BLaER1 treated with 17β-estradiol and CSF1 and Interleukin-3, amounts not matched to agents 10 nM and 100 nM (cell line): ENCODE results near the gene NUP42.

Source experiments
- H3K27ac ChIP-seq, 11 experiments: shearing (Covaris generic); formaldehyde crosslinking; 2 replicates each; pipeline ENCODE4 v1.8.1; 2022
- H3K27me3 ChIP-seq, 11 experiments: shearing (Covaris generic); formaldehyde crosslinking; 2 replicates each; pipeline ENCODE4 v1.8.1; 2022
- H3K36me3 ChIP-seq, 11 experiments: shearing (Covaris generic); formaldehyde crosslinking; 2 replicates each; pipeline ENCODE4 v1.8.1; 2022
- H3K4me1 ChIP-seq, 10 experiments: shearing (Covaris generic); formaldehyde crosslinking; 2 replicates each; pipeline ENCODE4 v1.8.1; 2022
- H3K4me2 ChIP-seq, 11 experiments: shearing (Covaris generic); formaldehyde crosslinking; 2 replicates each; pipeline ENCODE4 v1.8.1; 2022
- H3K4me3 ChIP-seq, 10 experiments: shearing (Covaris generic); formaldehyde crosslinking; 2 replicates each; pipeline ENCODE4 v1.8.1; 2022
- H3K9ac ChIP-seq, 11 experiments: shearing (Covaris generic); formaldehyde crosslinking; 2 replicates each; pipeline ENCODE4 v1.8.1; 2022
- H3K9me3 ChIP-seq, 11 experiments: shearing (Covaris generic); formaldehyde crosslinking; replicated peaks in 1 of 11; 2 replicates each; pipeline ENCODE4 v1.8.1; 2022
- H4K20me1 ChIP-seq, 11 experiments: shearing (Covaris generic); formaldehyde crosslinking; 2 replicates each; pipeline ENCODE4 v1.8.1; 2022
- Cebpa-rat ChIP-seq, 11 experiments: shearing (Covaris generic); IDR thresholded peaks; 2 replicates each; pipeline ENCODE4 v1.8.1; 2022

The NUP42 gene

DNA sequence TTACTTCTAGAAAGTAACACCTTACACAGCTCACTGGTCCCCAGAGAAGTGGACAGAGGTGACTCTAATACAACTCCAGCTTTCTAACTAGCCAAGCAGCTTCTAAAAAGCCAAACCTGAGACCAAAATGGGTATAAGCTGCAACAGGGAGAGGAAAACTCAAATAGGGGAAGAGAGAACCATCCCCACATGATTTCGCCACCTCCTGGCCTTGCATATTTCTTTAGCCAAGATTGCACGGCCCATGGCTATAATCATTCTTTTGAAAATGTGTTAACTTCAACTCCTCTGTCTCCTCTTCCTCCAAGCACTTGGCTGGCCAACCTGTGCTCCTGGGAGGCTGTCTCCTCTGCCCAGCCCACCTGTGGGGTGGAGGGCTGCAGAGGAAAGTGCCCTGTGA, 28.7 kb downstream of the NUP42 start:
- Histone ChIP-seq H3K9me3 (peaks cover 0 to 10% (median 8%) of the 10 kb centered on the region in 11 experiments; a peak in 12 of 22 replicates), H3K4me1 (peaks cover 0 to 36% (median 0%) of the 10 kb centered on the region in 10 experiments; a peak in 8 of 20 replicates), H3K36me3 (peaks cover 0 to 11% (median 9%) of the 10 kb centered on the region in 11 experiments; a peak in 15 of 22 replicates), H3K27ac (no peak overlapping the region), H3K9ac (no peak overlapping the region), H4K20me1 (no peaks in the 10 kb centered on the region), H3K27me3 (no peaks in the 10 kb centered on the region), H3K4me2 (peak overlapping the region in 2 of 11 experiments; percentile 7 to 65; a peak in 4 of 22 replicates), H3K4me3 (no peak overlapping the region)
- no peak for TF ChIP-seq Cebpa-rat (IDR thresholded peaks at IDR 0.05)

GRCh38 chr7:23211589-23211988, 29.7 kb downstream of the NUP42 start:
- H3K4me2 ChIP-seq = no peak overlapping the region
- H3K9me3 ChIP-seq = no peaks in the 10 kb centered on the region
- TF ChIP-seq Cebpa-rat (IDR thresholded peaks at IDR 0.05) = no peak
- no peaks in the 10 kb centered on the region for H4K20me1 ChIP-seq
- H3K4me1 ChIP-seq = peaks cover 0 to 46% (median 0%) of the 10 kb centered on the region in 10 experiments; a peak in 8 of 20 replicates
- peaks cover 0 to under 1% (median 0%) of the 10 kb centered on the region in 11 experiments; a peak in 1 of 22 replicates for H3K36me3 ChIP-seq
- H3K4me3 ChIP-seq = no peak overlapping the region
- no peaks in the 10 kb centered on the region for H3K27me3 ChIP-seq
- H3K27ac ChIP-seq = no peak overlapping the region
- H3K9ac ChIP-seq = no peak overlapping the region

DNA sequence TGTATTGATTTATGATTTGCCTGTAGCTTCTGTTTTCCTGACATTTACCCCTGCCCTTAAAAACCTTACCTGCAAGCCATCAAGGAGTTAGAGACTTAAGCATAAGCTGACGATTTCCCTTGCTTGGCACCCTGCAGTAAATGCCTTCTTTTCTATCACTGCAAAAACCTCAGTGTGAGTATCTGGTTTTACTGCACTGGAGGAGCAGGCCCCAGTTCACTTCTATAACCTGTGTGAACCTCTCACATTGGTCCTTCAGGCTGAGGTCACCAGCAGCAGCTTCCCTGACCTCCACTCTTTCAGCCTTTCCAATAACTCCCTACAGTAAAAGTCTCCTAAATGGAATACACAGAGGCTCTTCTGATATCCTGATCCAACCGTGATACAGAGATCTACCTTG, 30.5 kb downstream of the NUP42 start:
- Histone ChIP-seq H3K36me3 (no peaks in the 10 kb centered on the region), H3K27me3 (no peaks in the 10 kb centered on the region), H4K20me1 (no peaks in the 10 kb centered on the region), H3K9me3 (no peaks in the 10 kb centered on the region), H3K4me1 (peaks cover 0 to 51% (median 0%) of the 10 kb centered on the region in 10 experiments; a peak in 8 of 20 replicates), H3K9ac (no peak overlapping the region), H3K4me3 (no peak overlapping the region), H3K4me2 (peak overlapping the region in 1 of 11 experiments; percentile 48; a peak in 1 of 22 replicates), H3K27ac (no peak overlapping the region; a peak in 1 of 22 replicates)
- no peak for TF ChIP-seq Cebpa-rat (IDR thresholded peaks at IDR 0.05)

DNA sequence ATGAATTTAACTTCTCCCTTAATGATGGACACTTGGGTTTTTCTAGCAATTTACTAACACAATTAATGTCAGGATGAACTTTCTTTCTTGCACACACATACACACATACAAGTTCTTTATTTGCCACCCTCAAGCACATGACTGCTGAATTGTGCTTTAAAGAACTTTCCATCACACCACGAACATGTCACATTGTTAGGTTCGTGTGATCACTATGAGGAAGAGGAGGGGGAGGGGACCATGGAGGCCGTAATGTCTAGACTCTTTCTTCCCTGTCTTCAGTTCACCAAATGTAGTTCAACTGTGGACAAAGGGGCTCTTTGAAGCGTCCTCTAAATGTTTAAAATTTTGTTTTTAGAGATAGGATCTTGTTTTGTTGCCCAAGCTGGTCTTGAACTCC, 31.0 kb downstream of the NUP42 start:
- H3K9me3 ChIP-seq = no peaks in the 10 kb centered on the region
- no peaks in the 10 kb centered on the region for H3K36me3 ChIP-seq
- H3K4me3 ChIP-seq = no peak overlapping the region
- H4K20me1 ChIP-seq = no peaks in the 10 kb centered on the region
- H3K4me2 ChIP-seq = peak overlapping the region in 1 of 11 experiments; percentile 48; a peak in 1 of 22 replicates
- TF ChIP-seq Cebpa-rat (IDR thresholded peaks at IDR 0.05) = no peak
- peaks cover 0 to 50% (median 0%) of the 10 kb centered on the region in 10 experiments; a peak in 8 of 20 replicates for H3K4me1 ChIP-seq
- H3K9ac ChIP-seq = no peak overlapping the region
- no peak overlapping the region; a peak in 1 of 22 replicates for H3K27ac ChIP-seq
- H3K27me3 ChIP-seq = no peaks in the 10 kb centered on the region

DNA sequence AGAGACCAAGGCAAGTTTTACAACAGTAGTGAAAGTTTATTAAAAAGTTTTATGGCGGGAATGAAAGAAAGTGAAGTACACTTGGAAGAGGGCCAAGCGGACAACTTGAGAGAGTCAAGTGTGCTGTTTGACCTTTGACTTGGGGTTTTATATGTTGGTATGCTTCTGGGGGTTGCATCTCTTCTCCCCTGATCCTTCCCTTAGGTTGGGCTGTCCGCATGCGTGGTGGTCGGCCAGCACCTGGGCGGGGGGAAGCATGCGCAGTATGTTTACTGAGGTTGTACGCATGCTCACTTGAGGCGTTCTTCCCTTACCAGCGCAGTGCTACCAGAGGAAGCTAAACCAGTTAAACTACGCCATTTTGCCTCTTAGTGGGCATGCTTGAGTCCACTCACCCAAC, 31.9 kb downstream of the NUP42 start:
- Histone ChIP-seq H3K27me3 (no peaks in the 10 kb centered on the region), H3K4me1 (peaks cover 0 to 41% (median 0%) of the 10 kb centered on the region in 10 experiments; a peak in 4 of 20 replicates), H3K36me3 (no peaks in the 10 kb centered on the region), H3K4me3 (no peak overlapping the region), H3K9me3 (no peaks in the 10 kb centered on the region), H3K4me2 (no peak overlapping the region), H3K27ac (no peak overlapping the region), H4K20me1 (no peaks in the 10 kb centered on the region), H3K9ac (no peak overlapping the region)
- TF ChIP-seq Cebpa-rat (IDR thresholded peaks at IDR 0.05) = no peak

- no peak for TF ChIP-seq Cebpa-rat (IDR thresholded peaks at IDR 0.05)
- Histone ChIP-seq H3K36me3 (no peaks in the 10 kb centered on the region), H3K4me1 (peaks cover 0 to 39% (median 0%) of the 10 kb centered on the region in 10 experiments; a peak in 4 of 20 replicates), H3K9me3 (no peaks in the 10 kb centered on the region), H3K9ac (no peak overlapping the region), H3K4me2 (no peak overlapping the region), H4K20me1 (no peaks in the 10 kb centered on the region), H3K4me3 (no peak overlapping the region), H3K27me3 (no peaks in the 10 kb centered on the region), H3K27ac (no peak overlapping the region; a peak in 1 of 22 replicates)
Observed at GRCh38 chr7:23214423-23214822, 32.6 kb downstream of the NUP42 start.

DNA sequence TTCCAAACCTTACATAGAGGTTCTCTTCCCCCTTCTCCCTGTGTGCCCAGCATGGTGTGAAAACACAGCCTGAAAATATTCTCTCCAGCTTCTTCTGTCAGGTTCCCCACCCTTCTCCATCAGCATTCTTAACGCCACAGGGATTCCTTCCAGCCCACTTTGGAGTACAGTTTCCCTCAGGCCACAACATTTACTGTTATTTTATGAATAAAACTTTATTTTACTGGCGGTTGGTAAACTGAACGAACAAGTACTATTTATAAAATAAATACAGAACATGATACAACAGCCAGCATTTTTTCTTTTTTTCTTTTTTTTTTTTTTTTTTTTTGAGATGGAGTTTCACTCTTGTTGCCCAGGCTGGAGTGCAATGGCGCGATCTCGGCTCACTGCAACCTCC, 33.1 kb downstream of the NUP42 start:
- Histone ChIP-seq H3K36me3 (no peaks in the 10 kb centered on the region), H3K9ac (no peak overlapping the region), H3K27me3 (no peaks in the 10 kb centered on the region), H4K20me1 (no peaks in the 10 kb centered on the region), H3K4me1 (peaks cover 0 to 39% (median 0%) of the 10 kb centered on the region in 10 experiments; a peak in 4 of 20 replicates), H3K27ac (no peak overlapping the region; a peak in 1 of 22 replicates), H3K4me2 (no peak overlapping the region), H3K4me3 (no peak overlapping the region), H3K9me3 (no peaks in the 10 kb centered on the region)
- TF ChIP-seq Cebpa-rat (IDR thresholded peaks at IDR 0.05) = no peak

DNA sequence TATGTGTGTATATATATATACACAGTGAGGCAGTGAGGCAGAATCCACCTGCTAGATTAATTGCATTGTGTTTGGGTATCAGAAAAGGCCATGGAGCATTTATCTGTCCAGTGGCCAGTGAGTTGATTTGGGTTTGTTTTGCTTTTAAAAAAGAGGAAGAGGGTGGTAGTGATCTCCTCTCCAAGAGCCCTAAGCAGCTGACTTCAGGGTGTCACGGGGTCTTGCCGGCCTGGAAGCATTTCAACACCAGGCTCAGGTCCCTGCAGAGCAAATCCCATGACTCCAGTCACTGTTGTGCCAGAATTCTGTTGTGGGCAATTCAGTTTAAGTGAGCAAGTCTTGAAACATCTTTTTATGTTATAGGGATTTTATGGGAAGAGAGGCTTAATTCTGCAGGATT, 34.2 kb downstream of the NUP42 start:
- Histone ChIP-seq H3K9ac (no peak overlapping the region), H3K4me1 (peaks cover 0 to 30% (median 0%) of the 10 kb centered on the region in 10 experiments; a peak in 3 of 20 replicates), H3K4me2 (peak overlapping the region in 2 of 11 experiments; percentile 1 to 54; a peak in 2 of 22 replicates), H4K20me1 (no peaks in the 10 kb centered on the region), H3K9me3 (no peaks in the 10 kb centered on the region), H3K36me3 (no peaks in the 10 kb centered on the region), H3K27me3 (no peaks in the 10 kb centered on the region), H3K27ac (peak overlapping the region in 2 of 11 experiments; percentile 29 to 73; a peak in 2 of 22 replicates), H3K4me3 (no peak overlapping the region)
- no peak for TF ChIP-seq Cebpa-rat (IDR thresholded peaks at IDR 0.05)

DNA sequence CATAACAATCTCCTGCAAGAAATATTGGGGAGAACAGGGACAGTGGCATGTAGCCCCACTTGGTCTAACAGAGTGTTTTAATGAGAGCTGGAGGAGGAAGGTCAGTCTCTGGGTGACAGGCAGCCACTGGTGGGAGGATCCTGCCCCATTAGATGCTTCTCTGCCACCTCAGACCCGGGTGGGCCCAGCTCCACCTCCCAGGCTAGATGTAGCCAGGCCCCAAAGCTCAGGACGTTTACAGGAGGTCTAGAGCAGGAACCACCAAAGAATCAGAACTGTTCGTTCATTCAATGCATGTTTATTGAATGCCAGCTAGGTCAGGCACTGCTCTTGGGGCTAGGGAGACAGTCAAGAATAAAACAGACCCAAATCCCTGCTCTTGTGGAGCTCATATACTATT, 36.3 kb downstream of the NUP42 start:
- TF ChIP-seq Cebpa-rat (IDR thresholded peaks at IDR 0.05) = no peak
- no peaks in the 10 kb centered on the region for H3K36me3 ChIP-seq
- H3K9me3 ChIP-seq = no peaks in the 10 kb centered on the region; a peak in 1 of 22 replicates
- no peak overlapping the region for H3K4me3 ChIP-seq
- no peaks in the 10 kb centered on the region for H4K20me1 ChIP-seq
- no peak overlapping the region for H3K9ac ChIP-seq
- no peaks in the 10 kb centered on the region for H3K27me3 ChIP-seq
- H3K27ac ChIP-seq = no peak overlapping the region
- no peak overlapping the region for H3K4me2 ChIP-seq
- peaks cover 0 to 18% (median 0%) of the 10 kb centered on the region in 10 experiments; a peak in 3 of 20 replicates for H3K4me1 ChIP-seq
